Endodermal cell (in vitro differentiated cells): ENCODE results near the gene SPHK1. TPM values are rescaled to one million over a fixed set of nuclear protein-coding genes. Genes with fewer than 3 reads are reported as not detected.

Source experiments
- DNase-seq: peaks from one replicate; pipeline ENCODE4 v3.0.0-alpha.2; 2017
- H3K27ac ChIP-seq: 2 replicates; pipeline ENCODE4 v1.5.1; 2013; ENCODE audit warnings: mild to moderate bottlenecking, low read depth, low read length, moderate library complexity
- H3K27me3 ChIP-seq: 2 replicates; pipeline ENCODE4 v1.6.1; 2013; ENCODE audit warnings: mild to moderate bottlenecking, low read length, moderate library complexity; ENCODE audit not compliant: insufficient read depth, control insufficient read depth, poor library complexity, severe bottlenecking
- H3K36me3 ChIP-seq: 2 replicates; pipeline ENCODE4 v1.7.0; 2013; ENCODE audit warnings: mild to moderate bottlenecking, low read length, moderate library complexity; ENCODE audit not compliant: control insufficient read depth, insufficient read depth
- H3K4me1 ChIP-seq: one replicate; pipeline ENCODE4 v1.7.0; 2013; ENCODE audit warnings: low read length; ENCODE audit not compliant: control insufficient read depth, insufficient read depth
- H3K4me3 ChIP-seq: 2 replicates; pipeline ENCODE4 v1.5.1; 2013; ENCODE audit warnings: mild to moderate bottlenecking, low read length, moderate library complexity
- H3K9ac ChIP-seq: 2 replicates; pipeline ENCODE4 v1.6.1; 2013; ENCODE audit warnings: mild to moderate bottlenecking, low read length, moderate library complexity; ENCODE audit not compliant: poor library complexity, severe bottlenecking; ENCODE audit errors: extremely low read depth
- H3K9me3 ChIP-seq: 2 replicates; pipeline ENCODE4 v1.6.1; 2013; ENCODE audit warnings: mild to moderate bottlenecking, low read length, moderate library complexity; ENCODE audit not compliant: control insufficient read depth
- H3K27ac Mint-ChIP-seq: 2 replicates; pipeline ENCODE4 v1.8.0; 2020; ENCODE audit warnings: mixed read lengths
- H3K27me3 Mint-ChIP-seq: 2 replicates; pipeline ENCODE4 v1.8.0; 2021; ENCODE audit warnings: mild to moderate bottlenecking, mixed read lengths; ENCODE audit not compliant: insufficient read depth
- H3K36me3 Mint-ChIP-seq: 2 replicates; pipeline ENCODE4 v1.8.0; 2020; ENCODE audit warnings: low read depth, mixed read lengths
- H3K4me1 Mint-ChIP-seq: 2 replicates; pipeline ENCODE4 v1.8.0; 2020; ENCODE audit warnings: mixed read lengths
- H3K4me3 Mint-ChIP-seq: 2 replicates; pipeline ENCODE4 v1.8.0; 2020; ENCODE audit warnings: mild to moderate bottlenecking, moderate library complexity, mixed read lengths
- H3K9me3 Mint-ChIP-seq: 2 replicates; pipeline ENCODE4 v1.8.0; 2020; ENCODE audit warnings: mild to moderate bottlenecking, mixed read lengths
- WGBS, 2 experiments: methylation state at CpG; one replicate each; pipeline versions ENCODE4 v1.1.5 to v1.1.7; 2013; ENCODE audit warnings: missing lambda C conversion rate in 2 of 2, mixed read lengths in 1 of 2; ENCODE audit not compliant: insufficient coverage in 1 of 2, insufficient read length in 1 of 2; 5-methylcytosine and 5-hydroxymethylcytosine counted together
- total RNA-seq, 2 donors: library from RNA; stranded (reverse); fragmentation: NEBNext Ultra II Directional in 1 of 2; extraction: Animal tissue kit (Norgen Biotek cat#: 25700) in 1 of 2; gene quantifications; 2 replicates in 1 of 2; 3 replicates in 1 of 2; pipeline ENCODE4 v1.2.1, GENCODE V29; 2021
- TF ChIP-seq, protein P1 (sequence below): fragments of 200-600 bp; sonication (generic); conservative IDR thresholded peaks from 2 replicates; pipeline ENCODE4 v1.5.0; 2021; ENCODE audit warnings: antibody characterized with exemption, mild to moderate bottlenecking

SPHK1 gene
- total RNA-seq, 2 donors from 2014 or later = 1.5 to 1.8 TPM

DNA sequence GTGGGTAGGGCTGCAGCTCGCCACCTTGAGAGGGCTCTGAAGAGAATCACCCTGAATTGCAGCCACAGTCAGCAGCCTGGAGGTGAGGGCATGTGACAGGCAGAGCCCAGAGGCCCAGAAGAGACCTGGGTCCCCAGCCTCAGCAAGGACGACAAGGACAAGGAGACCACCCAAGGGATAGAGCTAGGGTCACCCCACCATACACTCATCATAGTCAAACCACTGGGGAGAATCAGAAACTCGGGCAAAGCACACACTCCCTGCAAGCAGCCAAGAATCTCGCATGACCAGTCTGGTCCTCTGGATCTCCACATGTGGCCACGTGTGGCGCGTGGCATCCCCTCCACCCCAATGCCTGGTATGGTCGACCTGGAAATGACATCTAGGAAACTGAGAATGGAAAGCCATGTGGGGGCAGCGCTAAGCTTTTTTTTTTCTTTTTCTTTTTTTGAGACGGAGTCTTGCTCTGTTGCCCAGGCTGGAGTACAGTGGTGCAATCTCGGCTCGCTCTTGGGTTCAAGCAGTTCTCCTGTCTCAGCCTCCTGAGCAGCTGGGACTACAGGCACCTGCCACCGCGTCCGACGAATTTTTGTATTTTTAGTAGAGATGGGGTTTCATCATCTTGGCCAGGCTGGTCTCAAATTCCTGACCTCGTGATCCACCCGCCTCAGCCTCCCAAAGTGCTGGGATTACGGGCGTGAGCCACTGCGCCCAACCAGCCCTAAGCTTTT lies 4.6 kb upstream of the SPHK1 start:
- H3K4me3 Mint-ChIP-seq = no peak overlapping the region
- no peak overlapping the region for H3K9ac ChIP-seq
- peaks cover 18% of the 10 kb centered on the region for H3K27me3 ChIP-seq
- H3K27ac ChIP-seq = no peak overlapping the region
- H3K36me3 Mint-ChIP-seq = no peaks in the 10 kb centered on the region
- H3K27ac Mint-ChIP-seq = no peak overlapping the region
- H3K4me1 Mint-ChIP-seq = peaks cover 1% of the 10 kb centered on the region
- H3K36me3 ChIP-seq = no peaks in the 10 kb centered on the region
- H3K4me3 ChIP-seq = no peak overlapping the region
- peaks cover 19% of the 10 kb centered on the region for H3K27me3 Mint-ChIP-seq
- 92% methylated on average over 11 to 21 of the region's 21 CpGs for WGBS, 2 experiments
- TF ChIP-seq, protein P1, sequence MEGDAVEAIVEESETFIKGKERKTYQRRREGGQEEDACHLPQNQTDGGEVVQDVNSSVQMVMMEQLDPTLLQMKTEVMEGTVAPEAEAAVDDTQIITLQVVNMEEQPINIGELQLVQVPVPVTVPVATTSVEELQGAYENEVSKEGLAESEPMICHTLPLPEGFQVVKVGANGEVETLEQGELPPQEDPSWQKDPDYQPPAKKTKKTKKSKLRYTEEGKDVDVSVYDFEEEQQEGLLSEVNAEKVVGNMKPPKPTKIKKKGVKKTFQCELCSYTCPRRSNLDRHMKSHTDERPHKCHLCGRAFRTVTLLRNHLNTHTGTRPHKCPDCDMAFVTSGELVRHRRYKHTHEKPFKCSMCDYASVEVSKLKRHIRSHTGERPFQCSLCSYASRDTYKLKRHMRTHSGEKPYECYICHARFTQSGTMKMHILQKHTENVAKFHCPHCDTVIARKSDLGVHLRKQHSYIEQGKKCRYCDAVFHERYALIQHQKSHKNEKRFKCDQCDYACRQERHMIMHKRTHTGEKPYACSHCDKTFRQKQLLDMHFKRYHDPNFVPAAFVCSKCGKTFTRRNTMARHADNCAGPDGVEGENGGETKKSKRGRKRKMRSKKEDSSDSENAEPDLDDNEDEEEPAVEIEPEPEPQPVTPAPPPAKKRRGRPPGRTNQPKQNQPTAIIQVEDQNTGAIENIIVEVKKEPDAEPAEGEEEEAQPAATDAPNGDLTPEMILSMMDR = no peak
- no peaks in the 10 kb centered on the region for H3K9me3 ChIP-seq
- no peak for DNase-seq
- H3K4me1 ChIP-seq = no peaks in the 10 kb centered on the region
- H3K9me3 Mint-ChIP-seq = no peaks in the 10 kb centered on the region

DNA sequence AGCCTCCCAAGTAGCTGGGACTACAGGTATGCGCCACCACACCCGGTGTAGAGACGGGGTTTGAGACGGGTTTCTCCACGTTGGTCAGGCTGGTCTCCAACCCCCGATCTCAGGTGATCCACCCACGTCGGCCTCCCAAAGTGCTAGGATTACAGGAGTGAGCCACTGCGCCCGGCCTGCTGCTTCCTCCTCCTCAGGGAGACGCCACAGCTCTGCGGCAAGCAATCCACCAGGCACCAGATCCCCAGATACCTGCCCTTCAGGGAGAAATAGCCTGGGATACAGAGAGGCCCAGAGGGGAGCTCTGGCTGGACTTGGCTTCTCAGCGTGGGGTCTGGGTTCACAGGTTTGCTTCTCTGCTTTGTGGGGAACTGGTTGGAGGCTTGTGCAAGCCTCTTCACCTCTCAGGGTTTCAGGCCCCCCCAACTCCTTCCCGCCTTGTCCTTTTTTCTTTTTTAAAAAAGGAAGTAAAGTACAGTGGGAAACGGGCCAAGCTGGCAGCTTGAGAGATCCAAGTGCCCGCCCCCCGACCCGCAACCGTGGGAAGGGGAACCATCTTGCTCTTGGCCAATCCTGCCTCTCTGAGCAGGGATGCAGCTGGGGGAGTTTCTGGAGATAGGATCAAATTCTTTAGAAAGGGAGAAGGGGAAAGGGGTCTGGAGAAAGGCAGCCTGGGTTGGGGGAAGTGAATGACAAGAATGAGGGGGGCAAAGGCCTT lies 2.6 kb upstream of the SPHK1 start:
- H3K27me3 Mint-ChIP-seq = peaks cover 38% of the 10 kb centered on the region
- H3K4me1 Mint-ChIP-seq = peaks cover 1% of the 10 kb centered on the region
- H3K27ac Mint-ChIP-seq = no peak overlapping the region
- peak; percentile 71 for DNase-seq
- no peaks in the 10 kb centered on the region for H3K36me3 Mint-ChIP-seq
- H3K4me3 Mint-ChIP-seq = peak overlapping the region; percentile 73
- peak overlapping the region; percentile 85 for H3K27ac ChIP-seq
- H3K9me3 Mint-ChIP-seq = no peaks in the 10 kb centered on the region
- no peaks in the 10 kb centered on the region for H3K36me3 ChIP-seq
- TF ChIP-seq, protein P1 = no peak
- H3K4me1 ChIP-seq = no peaks in the 10 kb centered on the region
- no peak overlapping the region for H3K9ac ChIP-seq
- no peaks in the 10 kb centered on the region for H3K9me3 ChIP-seq
- peaks cover 35% of the 10 kb centered on the region for H3K27me3 ChIP-seq
- no peak overlapping the region for H3K4me3 ChIP-seq
- WGBS, 2 experiments = 58 to 79% methylated on average over 13 to 19 of the region's 19 CpGs

DNA sequence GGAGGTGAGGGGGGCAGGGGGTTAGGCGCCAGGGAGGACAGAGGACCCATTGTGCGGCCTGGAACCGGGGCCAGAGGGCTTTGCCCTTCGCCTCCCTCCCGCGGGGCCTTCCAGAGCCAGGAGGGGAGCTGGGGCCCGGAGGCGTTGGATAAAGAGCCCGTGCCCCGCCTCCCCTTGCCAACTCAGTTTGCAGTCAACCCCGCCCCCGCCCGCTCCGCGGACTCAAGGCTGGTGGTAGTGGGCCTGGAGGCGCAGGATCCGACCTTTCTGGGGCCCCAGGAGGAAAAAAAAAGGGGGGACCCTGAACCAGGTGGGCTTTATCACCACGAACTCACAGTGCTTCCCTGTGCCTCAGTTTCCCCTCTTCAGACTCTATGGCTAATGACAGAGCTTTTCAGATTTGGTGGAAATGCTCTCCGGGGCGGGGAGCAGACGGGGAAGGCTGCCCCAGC lies 2.0 kb upstream of the SPHK1 start:
- Histone ChIP-seq H3K27me3 (peaks cover 35% of the 10 kb centered on the region), H3K9ac (peak overlapping the region; percentile 5)

More for the DNA sequence above, 2.0 kb upstream of the SPHK1 start:
- Mint-ChIP-seq H3K4me3 (peak overlapping the region; percentile 73), H3K36me3 (no peaks in the 10 kb centered on the region), H3K27ac (peak overlapping the region; percentile 84), H3K9me3 (no peaks in the 10 kb centered on the region), H3K27me3 (peaks cover 43% of the 10 kb centered on the region), H3K4me1 (peaks cover 1% of the 10 kb centered on the region)
- TF ChIP-seq, protein P1 = no peak
- H3K36me3 ChIP-seq = no peaks in the 10 kb centered on the region
- DNase-seq = peak; percentile 92
- H3K9me3 ChIP-seq = no peaks in the 10 kb centered on the region
- H3K4me1 ChIP-seq = no peaks in the 10 kb centered on the region
- 10 to 11% methylated on average over 2 to 21 of the region's 21 CpGs for WGBS, 2 experiments
- peak overlapping the region; percentile 68 for H3K27ac ChIP-seq
- peak overlapping the region; percentile 82 for H3K4me3 ChIP-seq
